H1 (cell line): ENCODE measurements around the gene MAST1. TPM values are rescaled to one million over a fixed set of nuclear protein-coding genes. Genes with fewer than 3 reads are reported as not detected.

ENCODE experiments used
- FOSL1 ChIP-seq: IDR thresholded peaks from 2 replicates; pipeline ENCODE4 v1.6.1; 2011; ENCODE audit warnings: mild to moderate bottlenecking, low read depth, low read length, moderate library complexity; ENCODE audit not compliant: insufficient read depth
- polyA plus RNA-seq, 7 experiments: library from polyadenylated mRNA; depleted of rRNA in 3 of 7; stranded (reverse) in 5 of 7; unstranded in 2 of 7; fragments of >200 nt in 5 of 7; fragments of 200-250 nt in 2 of 7; gene quantifications; 1 replicate in 5 of 7; 2 replicates in 1 of 7; 4 replicates in 1 of 7; pipeline versions ENCODE4 v1.2.1 to v1.2.3, GENCODE V29; 2011 to 2013; ENCODE audit warnings: missing spikeins in 2 of 7, mixed read lengths in 2 of 7
- total RNA-seq: library from RNA; stranded (reverse); fragmentation: NEBNext Ultra II Directional; extraction: Animal tissue kit (Norgen Biotek cat#: 25700); gene quantifications from 2 replicates; pipeline ENCODE4 v1.2.1, GENCODE V29; 2021

MAST1 gene
- total and polyA plus RNA-seq, 2 of the 8 experiments (the other 6 are each of a cell fraction or from before 2014, with no cell fraction given), result 15.6 to 28.3 TPM

DNA sequence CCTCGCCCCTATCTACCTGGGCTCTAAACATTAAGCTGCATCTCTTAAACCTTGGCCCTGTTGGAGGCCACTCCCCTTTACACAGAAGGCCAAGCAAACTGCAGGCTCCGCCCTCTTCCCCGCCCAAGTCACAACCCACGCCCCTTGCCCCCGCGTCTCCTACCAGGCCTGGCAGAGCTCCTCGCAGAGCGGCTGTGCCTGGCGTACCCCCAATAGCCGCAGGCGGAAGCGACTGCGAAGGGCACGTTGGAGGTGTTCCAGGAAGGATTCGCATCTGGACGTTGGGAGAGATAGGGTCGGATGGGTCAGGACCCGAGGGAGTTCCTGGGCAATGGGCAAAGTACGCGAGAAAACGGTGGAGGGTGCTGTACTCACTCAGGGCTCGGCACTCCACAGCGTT lies 9.8 kb upstream of the MAST1 start (continued):
- TF ChIP-seq FOSL1, result no peak
- TF ChIP-seq, all 59 proteins: peak for 0
